CD14-positive monocyte (primary cell): ENCODE results near the gene MAS1. TPM values are rescaled to one million over a fixed set of nuclear protein-coding genes. Genes with fewer than 3 reads are reported as not detected.

Experiments
- DNase-seq, 3 donors: peaks; one replicate each; pipeline ENCODE4 v3.0.0-alpha.2; 2011 to 2022
- H2AFZ ChIP-seq: 2 replicates; pipeline ENCODE4 v1.6.0; 2012; ENCODE audit warnings: mild to moderate bottlenecking, low read depth, low read length, inconsistent platforms; ENCODE audit not compliant: insufficient read depth, poor library complexity, severe bottlenecking
- H3K27ac ChIP-seq, 2 donors: 1 replicate in 1 of 2; 2 replicates in 1 of 2; pipeline ENCODE4 v1.5.1; 2012 to 2013; ENCODE audit warnings: low read length in 2 of 2, control low read depth in 1 of 2, inconsistent platforms in 1 of 2, low read depth in 1 of 2, mild to moderate bottlenecking in 1 of 2
- H3K27me3 ChIP-seq, 2 donors: one replicate each; pipeline versions ENCODE4 v1.6.0 to v1.6.1; 2011 to 2013; ENCODE audit warnings: low read length in 2 of 2; ENCODE audit not compliant: control insufficient read depth in 2 of 2, insufficient read depth in 2 of 2
- H3K36me3 ChIP-seq, 2 donors: replicated peaks in 1 of 2; 1 replicate in 1 of 2; 2 replicates in 1 of 2; pipeline versions ENCODE4 v1.5.1 to v1.6.1; 2012 to 2013; ENCODE audit warnings: low read length in 2 of 2, control low read depth in 1 of 2, inconsistent platforms in 1 of 2, mild to moderate bottlenecking in 1 of 2; ENCODE audit not compliant: insufficient read depth in 2 of 2, control insufficient read depth in 1 of 2
- H3K4me1 ChIP-seq, 2 donors: 1 replicate in 1 of 2; 2 replicates in 1 of 2; pipeline versions ENCODE4 v1.5.1 to v1.6.1; 2012 to 2013; ENCODE audit warnings: low read length in 2 of 2, control low read depth in 1 of 2, inconsistent platforms in 1 of 2, mild to moderate bottlenecking in 1 of 2, moderate library complexity in 1 of 2; ENCODE audit not compliant: insufficient read depth in 2 of 2, control insufficient read depth in 1 of 2
- H3K4me2 ChIP-seq: replicated peaks from 2 replicates; pipeline ENCODE3; 2012; ENCODE audit warnings: low read length, moderate library complexity, mild to moderate bottlenecking; ENCODE audit not compliant: poor library complexity, severe bottlenecking; ENCODE audit errors: extremely low read depth
- H3K4me3 ChIP-seq, 3 experiments: fragments of 200-600 bp in 1 of 3; sonication (generic) in 1 of 3; replicated peaks in 1 of 3; 1 replicate in 2 of 3; 2 replicates in 1 of 3; pipeline ENCODE4 v1.5.1; 2011 to 2013; ENCODE audit warnings: low read length in 3 of 3, mild to moderate bottlenecking in 3 of 3, control low read depth in 2 of 3, low read depth in 2 of 3, inconsistent platforms in 1 of 3, moderate library complexity in 1 of 3
- H3K79me2 ChIP-seq: 2 replicates; pipeline ENCODE4 v1.6.0; 2012; ENCODE audit warnings: mild to moderate bottlenecking, control low read depth, inconsistent platforms, low read length, moderate library complexity; ENCODE audit not compliant: insufficient read depth
- H3K9ac ChIP-seq: 2 replicates; pipeline ENCODE4 v1.6.0; 2017; ENCODE audit warnings: low read length, mild to moderate bottlenecking; ENCODE audit not compliant: insufficient read depth, poor library complexity, severe bottlenecking
- H3K9me3 ChIP-seq, 2 donors: replicated peaks in 1 of 2; 1 replicate in 1 of 2; 2 replicates in 1 of 2; pipeline versions ENCODE4 v1.5.1 to v1.6.1; 2012 to 2013; ENCODE audit warnings: low read length in 2 of 2, control low read depth in 1 of 2; ENCODE audit not compliant: control insufficient read depth in 1 of 2, insufficient read depth in 1 of 2
- H4K20me1 ChIP-seq: 2 replicates; pipeline ENCODE4 v1.6.0; 2012; ENCODE audit warnings: mild to moderate bottlenecking, low read length, control low read depth, moderate library complexity; ENCODE audit not compliant: insufficient read depth
- H3K27ac Mint-ChIP-seq, 7 donors: one replicate each; pipeline ENCODE4 v1.8.0; 2020; ENCODE audit warnings: mild to moderate bottlenecking in 7 of 7, mixed read lengths in 7 of 7, moderate library complexity in 6 of 7, inconsistent platforms in 2 of 7
- H3K27me3 Mint-ChIP-seq, 3 donors: one replicate each; pipeline ENCODE4 v1.8.0; 2021 to 2022; ENCODE audit warnings: low read depth in 3 of 3, mild to moderate bottlenecking in 3 of 3, mixed read lengths in 3 of 3, moderate library complexity in 3 of 3, inconsistent platforms in 1 of 3
- H3K36me3 Mint-ChIP-seq, 2 donors: one replicate each; pipeline ENCODE4 v1.8.0; 2020; ENCODE audit warnings: mixed read lengths in 2 of 2, inconsistent platforms in 1 of 2, mild to moderate bottlenecking in 1 of 2
- H3K4me1 Mint-ChIP-seq: one replicate; pipeline ENCODE4 v1.8.0; 2020; ENCODE audit warnings: mild to moderate bottlenecking, mixed read lengths
- H3K4me3 Mint-ChIP-seq, 2 donors: one replicate each; pipeline ENCODE4 v1.8.0; 2020; ENCODE audit warnings: mild to moderate bottlenecking in 2 of 2, mixed read lengths in 2 of 2, moderate library complexity in 1 of 2
- H3K9me3 Mint-ChIP-seq, 7 donors: one replicate each; pipeline ENCODE4 v1.8.0; 2020 to 2022; ENCODE audit warnings: mixed read lengths in 7 of 7, mild to moderate bottlenecking in 6 of 7, moderate library complexity in 6 of 7, inconsistent platforms in 2 of 7
- WGBS: methylation state at CpG from one replicate; pipeline ENCODE4 v1.1.5; 2013; ENCODE audit warnings: missing lambda C conversion rate; ENCODE audit not compliant: insufficient coverage; 5-methylcytosine and 5-hydroxymethylcytosine counted together
- intact Hi-C, 2 donors: fragments of 100-400 bp; cut with micrococcal nuclease; formaldehyde crosslinking; loops; one replicate each; pipeline versions ENCODE4 v1.15.0 to v1.15.1; 2023
- polyA plus RNA-seq, 3 donors: library from polyadenylated mRNA; depleted of rRNA in 1 of 3; unstranded in 2 of 3; stranded (reverse) in 1 of 3; fragments of 300-500 nt in 2 of 3; fragments of >200 nt in 1 of 3; fragmentation: Illumina TruSeq in 2 of 3; gene quantifications; 1 replicate in 2 of 3; 2 replicates in 1 of 3; pipeline ENCODE4 v1.2.3, GENCODE V29; 2012 to 2021
- TF ChIP-seq, protein P1 (sequence below): fragments of 200-600 bp; IDR thresholded peaks from one replicate; pipeline ENCODE4 v1.8.0; 2022; ENCODE audit warnings: antibody characterized with exemption, mild to moderate bottlenecking

The MAS1 gene
- polyA plus RNA-seq, 3 donors: not detected

DNA sequence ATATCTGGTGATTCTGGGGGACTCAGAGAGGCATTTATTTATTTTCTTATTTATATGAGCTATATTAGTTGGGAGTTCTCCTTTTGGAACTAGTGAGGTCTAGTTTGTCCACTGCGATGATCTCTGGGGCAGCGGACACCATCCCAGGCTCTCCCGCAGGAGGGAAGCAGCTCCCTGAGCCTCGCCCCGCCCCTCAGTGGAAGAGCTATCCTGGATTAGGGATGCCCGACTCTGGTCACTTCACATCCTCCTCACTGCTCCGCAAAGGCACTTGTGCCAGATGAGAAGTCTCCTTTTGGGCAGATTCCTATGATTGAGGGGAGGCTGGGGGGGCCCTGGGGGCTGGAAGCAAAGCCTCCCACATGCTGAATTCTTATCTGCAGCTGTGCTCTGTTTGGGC lies 3.6 kb upstream of the MAS1 start:
- Histone ChIP-seq H3K36me3 (no peaks in the 10 kb centered on the region), H3K27ac (no peak overlapping the region), H3K79me2 (no peaks in the 10 kb centered on the region), H3K4me2 (no peak overlapping the region), H3K9me3 (no peaks in the 10 kb centered on the region), H3K4me3 (no peak overlapping the region), H4K20me1 (no peaks in the 10 kb centered on the region), H3K9ac (no peak overlapping the region), H3K27me3 (peaks cover 0 to 14% of the 10 kb centered on the region in 2 donors), H2AFZ (no peak overlapping the region), H3K4me1 (no peaks in the 10 kb centered on the region)
- Mint-ChIP-seq H3K4me3 (no peak overlapping the region), H3K27ac (no peak overlapping the region), H3K4me1 (no peaks in the 10 kb centered on the region), H3K9me3 (no peaks in the 10 kb centered on the region), H3K27me3 (peaks cover 13 to 42% (median 24%) of the 10 kb centered on the region in 3 donors), H3K36me3 (no peaks in the 10 kb centered on the region)
- intact Hi-C loops: no loop called here
- TF ChIP-seq, protein P1, sequence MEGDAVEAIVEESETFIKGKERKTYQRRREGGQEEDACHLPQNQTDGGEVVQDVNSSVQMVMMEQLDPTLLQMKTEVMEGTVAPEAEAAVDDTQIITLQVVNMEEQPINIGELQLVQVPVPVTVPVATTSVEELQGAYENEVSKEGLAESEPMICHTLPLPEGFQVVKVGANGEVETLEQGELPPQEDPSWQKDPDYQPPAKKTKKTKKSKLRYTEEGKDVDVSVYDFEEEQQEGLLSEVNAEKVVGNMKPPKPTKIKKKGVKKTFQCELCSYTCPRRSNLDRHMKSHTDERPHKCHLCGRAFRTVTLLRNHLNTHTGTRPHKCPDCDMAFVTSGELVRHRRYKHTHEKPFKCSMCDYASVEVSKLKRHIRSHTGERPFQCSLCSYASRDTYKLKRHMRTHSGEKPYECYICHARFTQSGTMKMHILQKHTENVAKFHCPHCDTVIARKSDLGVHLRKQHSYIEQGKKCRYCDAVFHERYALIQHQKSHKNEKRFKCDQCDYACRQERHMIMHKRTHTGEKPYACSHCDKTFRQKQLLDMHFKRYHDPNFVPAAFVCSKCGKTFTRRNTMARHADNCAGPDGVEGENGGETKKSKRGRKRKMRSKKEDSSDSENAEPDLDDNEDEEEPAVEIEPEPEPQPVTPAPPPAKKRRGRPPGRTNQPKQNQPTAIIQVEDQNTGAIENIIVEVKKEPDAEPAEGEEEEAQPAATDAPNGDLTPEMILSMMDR: no peak
- DNase-seq: no peak
- no CpG with 5 or more reads among the region's 7 CpGs for WGBS

DNA sequence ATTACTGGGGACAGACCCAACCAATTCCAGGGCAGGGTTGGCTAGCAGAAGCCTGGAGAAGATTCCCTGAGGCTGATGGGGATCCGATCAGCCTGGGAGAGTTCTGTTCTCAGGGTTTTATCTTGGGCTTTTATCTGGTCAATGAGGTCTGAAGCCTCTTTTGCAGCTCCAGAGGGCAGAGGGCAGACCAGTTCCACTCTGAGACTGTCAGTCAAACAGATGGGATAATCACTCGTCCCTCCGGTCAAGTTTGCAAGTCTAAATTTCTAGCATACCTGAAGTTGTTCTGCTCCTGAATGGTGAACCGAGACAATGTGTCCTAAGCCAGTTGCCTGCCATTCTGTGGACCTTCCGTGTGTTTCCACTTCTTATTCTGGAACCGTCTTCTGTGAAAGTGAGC lies 3.0 kb upstream of the MAS1 start:
- H3K9me3 ChIP-seq: no peaks in the 10 kb centered on the region
- DNase-seq: no peak
- H3K27ac Mint-ChIP-seq: no peak overlapping the region
- H3K4me3 ChIP-seq: no peak overlapping the region
- no peaks in the 10 kb centered on the region for H3K4me1 ChIP-seq
- peaks cover 17 to 48% (median 31%) of the 10 kb centered on the region in 3 donors for H3K27me3 Mint-ChIP-seq
- TF ChIP-seq, protein P1: no peak
- H3K27me3 ChIP-seq: peaks cover 0 to 9% of the 10 kb centered on the region in 2 donors
- no peaks in the 10 kb centered on the region for H3K9me3 Mint-ChIP-seq
- H3K36me3 ChIP-seq: no peaks in the 10 kb centered on the region
- intact Hi-C loops: no loop called here
- no peak overlapping the region for H2AFZ ChIP-seq
- no peak overlapping the region for H3K27ac ChIP-seq
- peak overlapping the region in 1 of 2 donors; percentile 2 for H3K4me3 Mint-ChIP-seq
- no peaks in the 10 kb centered on the region for H3K36me3 Mint-ChIP-seq
- H3K4me2 ChIP-seq: no peak overlapping the region
- H3K79me2 ChIP-seq: no peaks in the 10 kb centered on the region
- no peak overlapping the region for H3K9ac ChIP-seq
- H4K20me1 ChIP-seq: no peaks in the 10 kb centered on the region
- no peaks in the 10 kb centered on the region for H3K4me1 Mint-ChIP-seq
- WGBS: 89% methylated on average over 6 of the region's 6 CpGs
